OCI-LY7 (cell line): ENCODE measurements around the gene HMG20A.

Source experiments
- EZH2phosphoT487 ChIP-seq: fragments of 200-600 bp; sonication (generic); IDR thresholded peaks from 2 replicates; pipeline ENCODE4 v1.6.1; 2018; ENCODE audit warnings: low read depth, borderline replicate concordance, mild to moderate bottlenecking, mixed run types, antibody characterized with exemption, low read length, moderate library complexity, mixed read lengths
- TF ChIP-seq, protein P1 (sequence below): fragments of 200-600 bp; sonication (generic); conservative IDR thresholded peaks from 2 replicates; pipeline ENCODE4 v1.5.1; 2014; ENCODE audit warnings: mild to moderate bottlenecking, antibody characterized with exemption, low read length, moderate library complexity, mixed read lengths

DNA sequence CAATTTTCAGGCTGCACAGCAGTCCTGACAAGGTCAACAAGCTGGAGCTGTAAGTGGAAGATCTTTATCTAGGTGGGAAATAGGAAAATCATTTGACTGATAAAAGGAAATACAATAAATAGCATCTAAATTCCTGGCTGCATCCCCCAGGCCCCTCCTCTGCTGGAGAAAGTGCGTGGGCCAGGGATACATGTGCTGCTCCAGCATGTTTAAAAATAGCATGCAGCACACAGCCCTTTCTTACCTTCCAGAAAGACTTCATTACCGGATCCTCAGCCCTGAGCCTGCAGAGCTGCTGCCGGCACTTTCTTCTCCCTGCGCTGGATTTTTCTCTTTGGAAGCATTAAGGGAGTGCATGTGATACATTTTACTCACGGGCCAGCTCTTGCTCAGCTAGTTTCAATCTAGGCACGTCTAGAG lies 77.3 kb downstream of the HMG20A start:
- TF ChIP-seq, protein P1, sequence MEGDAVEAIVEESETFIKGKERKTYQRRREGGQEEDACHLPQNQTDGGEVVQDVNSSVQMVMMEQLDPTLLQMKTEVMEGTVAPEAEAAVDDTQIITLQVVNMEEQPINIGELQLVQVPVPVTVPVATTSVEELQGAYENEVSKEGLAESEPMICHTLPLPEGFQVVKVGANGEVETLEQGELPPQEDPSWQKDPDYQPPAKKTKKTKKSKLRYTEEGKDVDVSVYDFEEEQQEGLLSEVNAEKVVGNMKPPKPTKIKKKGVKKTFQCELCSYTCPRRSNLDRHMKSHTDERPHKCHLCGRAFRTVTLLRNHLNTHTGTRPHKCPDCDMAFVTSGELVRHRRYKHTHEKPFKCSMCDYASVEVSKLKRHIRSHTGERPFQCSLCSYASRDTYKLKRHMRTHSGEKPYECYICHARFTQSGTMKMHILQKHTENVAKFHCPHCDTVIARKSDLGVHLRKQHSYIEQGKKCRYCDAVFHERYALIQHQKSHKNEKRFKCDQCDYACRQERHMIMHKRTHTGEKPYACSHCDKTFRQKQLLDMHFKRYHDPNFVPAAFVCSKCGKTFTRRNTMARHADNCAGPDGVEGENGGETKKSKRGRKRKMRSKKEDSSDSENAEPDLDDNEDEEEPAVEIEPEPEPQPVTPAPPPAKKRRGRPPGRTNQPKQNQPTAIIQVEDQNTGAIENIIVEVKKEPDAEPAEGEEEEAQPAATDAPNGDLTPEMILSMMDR: no peak
- no peak for TF ChIP-seq EZH2phosphoT487
